Measurements from ENCODE around the gene H3-3A. TPM values are rescaled to one million over a fixed set of nuclear protein-coding genes. Genes with fewer than 3 reads are reported as not detected.

The H3-3A gene
- total and polyA plus RNA-seq, 10 of the 15 experiments (the other 5 are each of a cell fraction or from before 2014, with no cell fraction given) = 215 to 486 (median 393) TPM

- Histone ChIP-seq H3K36me3 (ENCODE audit: control insufficient read depth in 2 of 2, insufficient read depth in 2 of 2, low read length in 1 of 2) (no peaks in the 10 kb centered on the region), H3K4me1 (ENCODE audit: control insufficient read depth, insufficient read depth, low read length) (peaks cover 6% of the 10 kb centered on the region; the same call in 1 of the 2 replicates), H3K9ac (ENCODE audit: control insufficient read depth, insufficient read depth, low read length) (peak overlapping the region; percentile 51; the same call in 1 of the 2 replicates), H3K79me2 (ENCODE audit: control insufficient read depth, insufficient read depth, low read length) (no peaks in the 10 kb centered on the region), H3K4me2 (ENCODE audit: control insufficient read depth, insufficient read depth) (peak overlapping the region; percentile 95), H3K27me3 (replicated peaks in 1 of 2; ENCODE audit: control insufficient read depth in 2 of 2, insufficient read depth in 2 of 2, low read length in 1 of 2) (no peaks in the 10 kb centered on the region), H3K4me3 (peak overlapping the region; percentile 68), H4K20me1 (ENCODE audit: control insufficient read depth, insufficient read depth) (no peaks in the 10 kb centered on the region), H3K27ac (ENCODE audit: control insufficient read depth, insufficient read depth) (no peak overlapping the region), H3K9me3 (replicated peaks; ENCODE audit: control insufficient read depth, insufficient read depth, low read length) (no peaks in the 10 kb centered on the region), H2AFZ (ENCODE audit: control insufficient read depth, low read depth, low read length) (peak overlapping the region; percentile 90)
- DNase-seq (ENCODE audit: low read depth, low spot score) (no peak), FAIRE-seq (no peak), ATAC-seq (no peak)
- 26% methylated on average over 7 of the region's 7 CpGs for WGBS (ENCODE audit: insufficient coverage, insufficient replicate concordance, low lambda C conversion rate, missing lambda C conversion rate)
- ChIA-PET POLR2A (interaction anchor here (0.6 to 1.7 kb wide), 6 partner anchors 9 to 72 kb away, joined by 3 to 8 read pairs (median 3); no protein-coding TSS in a partner anchor), SMC1A (ENCODE audit: uncharacterized antibody, unreplicated experiment) (interaction anchor here (0.6 to 3.4 kb wide), 6 partner anchors 11 to 679 kb away, joined by 3 to 17 read pairs (median 4); partner anchors contain the start of gene SDE2), RAD21 (ENCODE audit: unreplicated experiment) (interaction anchor here (0.6 to 1.8 kb wide), 5 partner anchors 15 to 303 kb away, joined by 3 to 16 read pairs (median 6); partner anchors contain the start of gene H3-3A), CTCF (interaction anchor here (1.1 to 4.4 kb wide), 7 partner anchors 10 to 120 kb away, joined by 3 to 26 read pairs (median 5); no protein-coding TSS in a partner anchor)
- BruUV-seq (replicated peaks) = no TSS peak
- intact Hi-C loops (cut with micrococcal nuclease; ENCODE audit: unreplicated experiment) = no loop called here
- in situ Hi-C loops (cut with MboI) = no loop called here
- TF ChIP-seq CREB1 (IDR thresholded peaks at IDR 0.05; ENCODE audit: low read depth) (no peak), ASH2L (IDR thresholded peaks at IDR 0.05; ENCODE audit: borderline replicate concordance, low read depth) (no peak), E2F4 (IDR thresholded peaks at IDR 0.05; ENCODE audit: low read depth, low read length) (no peak), IRF4 (IDR thresholded peaks at IDR 0.05; ENCODE audit: low read depth, low read length) (no peak), POLR2AphosphoS5 (IDR thresholded peaks at IDR 0.05; ENCODE audit: low read length) (no peak), CHD2 (IDR thresholded peaks at IDR 0.05; ENCODE audit: borderline replicate concordance, low read depth, low read length) (no peak), ZBED1 (IDR thresholded peaks at IDR 0.05; ENCODE audit: borderline replicate concordance) (no peak), SMAD1 (IDR thresholded peaks at IDR 0.05; ENCODE audit: low read depth, partially characterized antibody) (no peak), NR2F1 (conservative IDR thresholded peaks at IDR 0.05) (no peak), NR2C1 (IDR thresholded peaks at IDR 0.05) (no peak), BMI1 (IDR thresholded peaks at IDR 0.05; ENCODE audit: borderline replicate concordance) (no peak), RELA (IDR thresholded peaks at IDR 0.05; ENCODE audit: borderline replicate concordance, partially characterized antibody) (no peak), PAX8 (IDR thresholded peaks at IDR 0.05) (no peak)
- TF ChIP-seq, protein P1, sequence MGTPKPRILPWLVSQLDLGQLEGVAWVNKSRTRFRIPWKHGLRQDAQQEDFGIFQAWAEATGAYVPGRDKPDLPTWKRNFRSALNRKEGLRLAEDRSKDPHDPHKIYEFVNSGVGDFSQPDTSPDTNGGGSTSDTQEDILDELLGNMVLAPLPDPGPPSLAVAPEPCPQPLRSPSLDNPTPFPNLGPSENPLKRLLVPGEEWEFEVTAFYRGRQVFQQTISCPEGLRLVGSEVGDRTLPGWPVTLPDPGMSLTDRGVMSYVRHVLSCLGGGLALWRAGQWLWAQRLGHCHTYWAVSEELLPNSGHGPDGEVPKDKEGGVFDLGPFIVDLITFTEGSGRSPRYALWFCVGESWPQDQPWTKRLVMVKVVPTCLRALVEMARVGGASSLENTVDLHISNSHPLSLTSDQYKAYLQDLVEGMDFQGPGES (IDR thresholded peaks at IDR 0.05) = no peak
Observed at GRCh38 chr1:226082587-226082917, 20.0 kb downstream of the H3-3A start.

Measured in GM12878 (cell line).